Colon (tissue), 2 donors: Measurements from ENCODE around the gene SLC19A1.

Experiments
- FAIRE-seq: peaks from 2 replicates; lab custom pipeline; 2012; peaks lifted over from hg19 to GRCh38; lab: Jason Lieb, UNC
- donor health status: control.
- donor health status: control.

Gene SLC19A1

GRCh38 chr21:45542242-45542666 is at the start of gene SLC19A1:
Gene SLC19A1, minus strand, starts transcription at chr21:45542440. Its CDS starts 4,481 bp downstream, at chr21:45537959.
- no peak for FAIRE-seq

GRCh38 chr21:45591619-45592207 is 49.5 kb upstream of the SLC19A1 start:
- FAIRE-seq, result no peak

- FAIRE-seq, result no peak
Measured at GRCh38 chr21:45590726-45591618, 48.7 kb upstream of the SLC19A1 start.

- FAIRE-seq, result no peak
Measured at GRCh38 chr21:45590246-45590725, 48.0 kb upstream of the SLC19A1 start.

GRCh38 chr21:45589686-45590245 is 47.5 kb upstream of the SLC19A1 start:
- no peak for FAIRE-seq

GRCh38 chr21:45588871-45589491 is 46.7 kb upstream of the SLC19A1 start:
- FAIRE-seq, result no peak

- FAIRE-seq, result no peak
Measured at GRCh38 chr21:45588086-45588825, 46.0 kb upstream of the SLC19A1 start.

GRCh38 chr21:45586289-45586858 is 44.1 kb upstream of the SLC19A1 start:
- FAIRE-seq, result no peak

GRCh38 chr21:45584786-45585185 is 42.5 kb upstream of the SLC19A1 start:
- no peak for FAIRE-seq

GRCh38 chr21:45583831-45584509 is 41.7 kb upstream of the SLC19A1 start:
- no peak for FAIRE-seq

- FAIRE-seq, result no peak
Measured at GRCh38 chr21:45582128-45582527, 39.9 kb upstream of the SLC19A1 start.

- FAIRE-seq, result no peak
Measured at GRCh38 chr21:45581322-45581712, 39.1 kb upstream of the SLC19A1 start.

GRCh38 chr21:45580576-45581321 is 38.5 kb upstream of the SLC19A1 start:
- no peak for FAIRE-seq

GRCh38 chr21:45580181-45580575 is 37.9 kb upstream of the SLC19A1 start:
- FAIRE-seq, result no peak

- no peak for FAIRE-seq
Measured at GRCh38 chr21:45579383-45580180, 37.3 kb upstream of the SLC19A1 start.

GRCh38 chr21:45578811-45579381 is 36.7 kb upstream of the SLC19A1 start:
- FAIRE-seq, result no peak

GRCh38 chr21:45578176-45578801 is 36.0 kb upstream of the SLC19A1 start:
- no peak for FAIRE-seq

- no peak for FAIRE-seq
Measured at GRCh38 chr21:45577801-45578175, 35.5 kb upstream of the SLC19A1 start.
